ENCODE measurements around the gene ARMH4. TPM values are rescaled to one million over a fixed set of nuclear protein-coding genes. Genes with fewer than 3 reads are reported as not detected.

Gene ARMH4
- total RNA-seq, 1 donor from 2014 or later = 1.5 TPM

DNA sequence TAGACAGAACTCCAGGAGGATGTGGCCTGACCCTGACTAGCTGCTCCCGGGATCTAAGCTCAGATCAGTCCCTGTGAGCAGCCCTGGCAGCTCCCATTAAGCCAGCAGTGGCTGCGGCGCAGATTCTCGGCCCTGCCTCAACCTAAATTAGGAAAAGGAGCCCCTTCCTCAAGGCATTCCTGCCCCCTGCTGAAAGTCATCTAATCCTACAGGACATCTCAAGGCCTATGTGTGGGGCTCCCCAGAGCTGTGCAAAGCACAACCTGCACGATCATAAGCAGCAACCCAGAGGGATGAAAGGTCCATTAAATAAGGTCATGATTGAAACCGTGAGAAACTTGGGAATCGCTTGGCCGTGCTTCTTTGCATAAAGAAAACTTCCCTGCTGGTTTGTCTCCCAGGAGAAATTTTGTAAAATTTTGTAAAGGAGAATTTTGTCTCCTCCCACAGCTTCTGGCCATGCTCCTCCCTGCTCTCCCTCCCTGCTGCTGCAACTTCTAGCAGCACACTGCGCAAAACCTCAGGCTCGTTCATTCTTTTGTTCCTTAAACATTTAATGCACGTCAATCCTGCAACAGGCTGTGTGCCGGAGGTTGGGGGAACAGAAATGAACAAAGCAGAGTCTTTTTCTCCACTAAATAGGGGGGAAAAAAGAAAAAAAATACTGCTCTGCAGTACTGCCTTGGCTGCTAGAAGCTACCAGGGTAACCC, 189.5 kb downstream of the ARMH4 start:
- DNase-seq (ENCODE audit: low read depth, low spot score) = no peak

DNA sequence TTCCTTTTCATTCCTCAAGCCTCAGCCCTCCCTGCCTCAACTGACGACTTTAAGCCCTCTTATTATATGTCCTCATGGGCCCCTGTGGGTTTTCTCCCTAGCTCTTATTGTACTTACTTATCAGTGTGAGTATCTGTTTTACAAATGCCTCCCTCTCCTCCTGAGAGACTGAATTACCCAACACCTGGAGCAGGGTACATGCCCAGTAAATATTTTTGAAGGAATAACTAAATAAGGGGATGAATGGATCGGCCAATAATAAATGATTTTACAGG, 190.3 kb downstream of the ARMH4 start:
- DNase-seq (ENCODE audit: low read depth, low spot score) = no peak

DNA sequence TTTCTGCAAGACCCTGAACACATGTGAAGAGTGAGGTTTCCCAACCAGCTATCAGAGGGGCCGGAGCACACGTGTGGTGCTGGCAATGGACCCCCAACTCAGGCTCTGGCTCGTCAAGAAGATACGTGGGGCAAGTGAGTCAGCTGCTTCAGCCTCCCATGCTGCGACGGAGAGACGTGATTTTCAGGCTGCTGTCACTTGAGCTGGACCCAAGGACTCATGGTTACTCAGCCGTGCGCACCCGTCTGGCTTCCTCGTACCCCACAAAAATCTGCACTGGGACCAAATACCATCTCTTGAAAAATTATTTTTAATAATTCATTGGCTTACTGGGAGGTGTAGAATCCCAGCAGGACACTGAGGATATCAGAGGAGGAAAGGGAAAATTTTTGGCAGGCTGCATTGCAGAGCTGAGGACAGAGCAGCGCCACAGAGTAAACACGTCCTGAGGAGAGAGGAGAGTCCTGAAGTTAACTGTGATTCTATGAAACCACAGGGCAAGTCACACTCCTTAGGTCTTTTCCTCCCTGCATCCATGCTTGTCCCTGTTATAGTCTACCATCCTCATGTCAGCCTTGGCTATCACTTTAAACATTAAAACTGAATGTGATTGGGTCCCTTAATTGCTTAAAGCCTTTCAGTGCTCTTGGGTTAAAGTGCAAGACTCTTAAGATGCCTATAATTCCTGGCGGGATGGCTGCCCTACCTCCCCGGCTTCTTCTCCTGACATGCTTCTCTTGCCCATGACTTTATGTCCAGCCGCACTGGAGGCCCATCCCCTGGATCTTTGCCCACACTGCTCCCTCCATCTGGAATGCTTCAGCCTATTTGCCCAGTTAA, 190.8 kb downstream of the ARMH4 start:
- DNase-seq (ENCODE audit: low read depth, low spot score) = no peak

- DNase-seq (ENCODE audit: low read depth, low spot score) = no peak
Observed at GRCh38 chr14:57957441-57957840, 194.6 kb downstream of the ARMH4 start.

Other genes with a start within 250 kb of the ARMH4 start
- gene ACTR10, start 47.9 kb upstream of the ARMH4 start, total RNA-seq = 40.3 and 44.7 TPM in 2 replicates
- 166 and 208 TPM in 2 replicates for gene PSMA3, start 92.6 kb upstream of the ARMH4 start, total RNA-seq
- gene ARID4A, start 146.3 kb upstream of the ARMH4 start, total RNA-seq = 9.4 and 13.4 TPM in 2 replicates
- gene TOMM20L, start 243.7 kb upstream of the ARMH4 start, total RNA-seq = not detected in 2 replicates

Measured in pulmonary artery endothelial cell (primary cell).